GM12878 (cell line): ENCODE data around the gene SLC1A7. TPM values are rescaled to one million over a fixed set of nuclear protein-coding genes. Genes with fewer than 3 reads are reported as not detected.

Source experiments
- ATAC-seq: fragments of 200-7000 bp; cut with Tn5 transposase; 3 replicates; pipeline ENCODE4 v1.9.1; 2020; ENCODE audit warnings: mild to moderate bottlenecking, moderate library complexity
- BruUV-seq: library from RNA; stranded (reverse); fragments of 400-500 nt; replicated peaks from 2 replicates; lab custom pipeline; 2021; lab: Mats Ljungman, UMichigan
- CTCF ChIA-PET: fragments of 300-600 bp; sonication (Branson Sonifier 250); formaldehyde crosslinking; extraction: SDS; loops from one replicate; lab custom pipeline; 2021; ENCODE audit warnings: inconsistent platforms; lab: Yijun Ruan, JAX
- POLR2A ChIA-PET: fragments of 350-600 bp; formaldehyde crosslinking; extraction: SDS; loops from one replicate; lab custom pipeline; 2021; ENCODE audit warnings: inconsistent platforms; lab: Charles Lee
- RAD21 ChIA-PET: fragments of 300-600 bp; sonication (Branson Sonifier 250); formaldehyde crosslinking; loops from one replicate; lab custom pipeline; 2023; ENCODE audit warnings: antibody characterized with exemption; ENCODE audit not compliant: unreplicated experiment; lab: Charles Lee
- SMC1A ChIA-PET: fragments of 300-600 bp; sonication (Branson Sonifier 250); formaldehyde crosslinking; loops from one replicate; lab custom pipeline; 2023; ENCODE audit not compliant: unreplicated experiment, uncharacterized antibody; lab: Charles Lee
- DNase-seq: peaks from one replicate; pipeline ENCODE4 v3.0.0-alpha.2; 2011; ENCODE audit warnings: low read depth, low spot score
- FAIRE-seq: peaks from 3 replicates; lab custom pipeline; 2011; peaks lifted over from hg19 to GRCh38; lab: Jason Lieb, UNC
- H2AFZ ChIP-seq: 2 replicates; pipeline ENCODE4 v1.6.0; 2011; ENCODE audit warnings: low read depth, low read length, control low read depth; ENCODE audit not compliant: control insufficient read depth
- H3K27ac ChIP-seq: 2 replicates; pipeline ENCODE4 v1.5.1; 2011; ENCODE audit warnings: control low read depth; ENCODE audit not compliant: control insufficient read depth, insufficient read depth
- H3K27me3 ChIP-seq, 2 experiments: replicated peaks in 1 of 2; 2 replicates each; pipeline versions ENCODE4 v1.6.0 to v1.6.1; 2011; ENCODE audit warnings: low read length in 1 of 2; ENCODE audit not compliant: control insufficient read depth in 2 of 2, insufficient read depth in 2 of 2
- H3K36me3 ChIP-seq, 2 experiments: 2 replicates each; pipeline ENCODE4 v1.5.1; 2011; ENCODE audit warnings: low read length in 1 of 2; ENCODE audit not compliant: control insufficient read depth in 2 of 2, insufficient read depth in 2 of 2
- H3K4me1 ChIP-seq: 2 replicates; pipeline ENCODE4 v1.6.1; 2011; ENCODE audit warnings: mild to moderate bottlenecking, low read length, moderate library complexity, mixed read lengths; ENCODE audit not compliant: control insufficient read depth, insufficient read depth
- H3K4me2 ChIP-seq: 2 replicates; pipeline ENCODE4 v1.6.0; 2011; ENCODE audit warnings: control low read depth; ENCODE audit not compliant: control insufficient read depth, insufficient read depth
- H3K4me3 ChIP-seq: fragments of 200-600 bp; sonication (generic); 2 replicates; pipeline ENCODE4 v1.5.1; 2016
- H3K79me2 ChIP-seq: 2 replicates; pipeline ENCODE4 v1.6.0; 2011; ENCODE audit warnings: low read length; ENCODE audit not compliant: control insufficient read depth, insufficient read depth
- H3K9ac ChIP-seq: 2 replicates; pipeline ENCODE4 v1.8.0; 2011; ENCODE audit warnings: low read length, control low read depth, mixed read lengths; ENCODE audit not compliant: control insufficient read depth, insufficient read depth
- H3K9me3 ChIP-seq: replicated peaks from 3 replicates; pipeline ENCODE4 v1.5.1; 2011; ENCODE audit warnings: mild to moderate bottlenecking, low read length; ENCODE audit not compliant: control insufficient read depth, insufficient read depth
- H4K20me1 ChIP-seq: 2 replicates; pipeline ENCODE4 v1.6.0; 2011; ENCODE audit not compliant: control insufficient read depth, insufficient read depth
- GABPA ChIP-seq: IDR thresholded peaks from 2 replicates; pipeline ENCODE4 v1.6.1; 2014; ENCODE audit warnings: antibody characterized with exemption, low read depth, mild to moderate bottlenecking, inconsistent platforms
- GATAD2B ChIP-seq: fragments of 450-650 bp; conservative IDR thresholded peaks from 2 replicates; pipeline ENCODE4 v1.6.1; 2017; ENCODE audit warnings: low read depth, mild to moderate bottlenecking, moderate library complexity
- PML ChIP-seq: IDR thresholded peaks from 2 replicates; pipeline ENCODE4 v1.6.1; 2012; ENCODE audit warnings: low read length, inconsistent platforms
- SMARCA5 ChIP-seq: fragments of 450-650 bp; IDR thresholded peaks from 2 replicates; pipeline ENCODE4 v1.6.1; 2017; ENCODE audit warnings: mild to moderate bottlenecking
- SPI1 ChIP-seq: IDR thresholded peaks from 2 replicates; pipeline ENCODE4 v1.6.1; 2011; ENCODE audit warnings: low read depth, mild to moderate bottlenecking, low read length, moderate library complexity, borderline replicate concordance; ENCODE audit not compliant: insufficient read depth
- STAT3 ChIP-seq: IDR thresholded peaks from 2 replicates; pipeline ENCODE4 v1.6.1; 2011; ENCODE audit warnings: low read depth, low read length, improper control_type of control experiment
- TCF12 ChIP-seq: IDR thresholded peaks from 2 replicates; pipeline ENCODE4 v1.6.1; 2011; ENCODE audit warnings: low read depth, mild to moderate bottlenecking, low read length
- ZNF622 ChIP-seq: fragments of 450-650 bp; IDR thresholded peaks from 2 replicates; pipeline ENCODE4 v1.6.1; 2017; ENCODE audit warnings: mild to moderate bottlenecking, inconsistent platforms
- WGBS: methylation state at CpG from one replicate; pipeline ENCODE4 v1.1.6; 2016; ENCODE audit warnings: low lambda C conversion rate; ENCODE audit not compliant: insufficient replicate concordance, insufficient coverage; ENCODE audit errors: missing lambda C conversion rate; 5-methylcytosine and 5-hydroxymethylcytosine counted together
- in situ Hi-C: fragments of 300-500 bp; cut with MboI; formaldehyde crosslinking; loops from 9 replicates; pipeline ENCODE4 v1.14.3; 2018; ENCODE audit warnings: mixed read lengths
- intact Hi-C: fragments of 100-400 bp; cut with micrococcal nuclease; formaldehyde crosslinking; loops from one replicate; pipeline ENCODE4 v1.14.2; 2022; ENCODE audit not compliant: unreplicated experiment
- polyA plus RNA-seq, 11 experiments: library from polyadenylated mRNA; depleted of rRNA in 4 of 11; unstranded in 6 of 11; stranded (reverse) in 5 of 11; fragments of >200 nt; fragmentation: Nextera tagmentation in 4 of 11; fragmentation: Illumina TruSeq in 1 of 11; extraction: Ambion mirVana in 4 of 11; extraction: Trizol in 1 of 11; gene quantifications; 1 replicate in 1 of 11; 2 replicates in 10 of 11; pipeline versions ENCODE4 v1.2.1 to v1.2.3, GENCODE V29; 2011 to 2016; ENCODE audit warnings: inconsistent platforms in 2 of 11, missing spikeins in 2 of 11, low read depth in 1 of 11
- total RNA-seq, 4 experiments: library from RNA; depleted of rRNA in 3 of 4; stranded (reverse); fragments of >200 nt in 3 of 4; fragmentation: Illumina TruSeq in 1 of 4; extraction: Trizol in 1 of 4; gene quantifications; 2 replicates each; pipeline versions ENCODE4 v1.2.1 to v1.2.3, GENCODE V29; 2013 to 2021
- TF ChIP-seq, protein P1 (sequence below): IDR thresholded peaks from 2 replicates; pipeline ENCODE4 v1.6.1; 2012; ENCODE audit warnings: low read depth, low read length, improper control_type of control experiment
- TF ChIP-seq, protein P2 (sequence below): IDR thresholded peaks from 2 replicates; pipeline ENCODE4 v1.6.1; 2012; ENCODE audit warnings: low read depth, low read length, improper control_type of control experiment
- TF ChIP-seq, protein P3 (sequence below): IDR thresholded peaks from 2 replicates; pipeline ENCODE4 v1.6.1; 2012; ENCODE audit warnings: improper control_type of control experiment, low read depth, low read length; ENCODE audit not compliant: insufficient replicate concordance

The SLC1A7 gene
- total and polyA plus RNA-seq, 10 of the 15 experiments (the other 5 are each of a cell fraction or from before 2014, with no cell fraction given) = not detected

DNA sequence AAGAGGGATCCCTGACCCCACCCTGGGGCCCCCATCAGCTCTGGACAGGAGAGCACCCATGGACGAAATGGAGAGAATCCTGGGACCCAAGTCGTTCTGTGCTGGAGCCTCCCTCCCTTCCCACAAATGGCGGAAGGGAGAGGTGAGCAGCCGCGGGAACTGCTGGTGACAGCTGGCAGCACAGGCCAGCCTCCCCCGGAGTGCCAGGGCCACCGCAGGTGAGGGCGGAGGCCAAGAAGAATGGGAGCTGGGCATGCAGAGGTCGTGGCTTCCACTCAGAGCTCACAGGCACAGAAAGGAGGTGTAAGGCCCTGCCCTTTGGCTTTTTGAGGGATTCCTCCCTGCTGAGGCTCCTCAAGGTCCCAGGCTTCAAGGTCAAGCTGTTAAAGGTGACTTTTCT is 24.6 kb downstream of the SLC1A7 start:
- Histone ChIP-seq H3K4me3 (no peak overlapping the region), H3K4me1 (no peaks in the 10 kb centered on the region), H3K9me3 (no peaks in the 10 kb centered on the region), H3K36me3 (no peaks in the 10 kb centered on the region), H2AFZ (no peak overlapping the region), H3K27me3 (no peaks in the 10 kb centered on the region; a peak in 1 of 4 replicates), H3K27ac (no peak overlapping the region), H3K79me2 (no peaks in the 10 kb centered on the region), H4K20me1 (no peaks in the 10 kb centered on the region), H3K9ac (no peak overlapping the region), H3K4me2 (no peak overlapping the region)
- ATAC-seq (no peak), FAIRE-seq (no peak), DNase-seq (no peak)
- in situ Hi-C loops (no loop called here), intact Hi-C loops (no loop called here)
- ChIA-PET POLR2A (no interaction called here), CTCF (no interaction called here), SMC1A (no interaction called here), RAD21 (no interaction called here)
- no peak for TF ChIP-seq STAT3
- BruUV-seq = no TSS peak
- WGBS = 61% methylated on average over 9 of the region's 9 CpGs

DNA sequence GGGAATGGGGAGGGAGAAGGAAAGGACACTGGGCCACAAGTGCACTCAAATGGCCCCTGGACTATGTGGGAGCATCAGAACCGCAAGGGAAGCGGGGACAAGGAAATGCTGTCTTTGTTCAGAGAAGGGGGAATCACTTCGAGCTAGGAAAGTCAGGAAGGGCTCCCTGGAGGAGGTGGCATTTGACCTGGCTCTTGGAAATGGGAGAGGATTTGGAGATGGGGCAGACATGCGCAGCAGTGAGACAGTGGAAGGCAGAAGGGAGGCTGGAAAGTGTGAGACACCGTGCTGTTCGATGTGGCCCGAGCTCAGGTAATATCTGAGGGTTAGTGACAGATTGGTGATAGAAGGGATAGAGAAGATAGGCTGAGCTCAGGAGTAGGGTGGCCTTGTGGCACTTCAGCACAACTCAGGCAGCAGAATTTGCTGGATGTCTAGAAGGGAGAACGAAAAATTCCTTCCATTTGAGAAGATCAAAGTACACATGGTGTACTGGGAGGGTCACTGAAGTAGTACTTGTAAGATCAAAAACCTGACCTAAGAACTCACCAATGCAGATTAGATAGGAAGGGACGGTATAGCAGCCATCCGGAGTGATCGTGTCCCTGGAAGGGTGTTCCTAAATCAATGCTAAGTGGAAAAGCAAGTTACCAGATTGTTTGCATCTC is 25.4 kb downstream of the SLC1A7 start:
- 57% methylated on average over 11 of the region's 11 CpGs for WGBS
- no peaks in the 10 kb centered on the region for H4K20me1 ChIP-seq
- ATAC-seq (no peak), DNase-seq (no peak), FAIRE-seq (no peak)
- H3K4me3 ChIP-seq = no peak overlapping the region
- in situ Hi-C loops = no loop called here
- H3K9ac ChIP-seq = no peak overlapping the region
- no peak overlapping the region for H3K27ac ChIP-seq
- ChIA-PET SMC1A (no interaction called here), RAD21 (no interaction called here), POLR2A (no interaction called here), CTCF (no interaction called here)
- no peaks in the 10 kb centered on the region for H3K36me3 ChIP-seq
- no peaks in the 10 kb centered on the region; a peak in 1 of 4 replicates for H3K27me3 ChIP-seq
- H2AFZ ChIP-seq = no peak overlapping the region
- no peak overlapping the region for H3K4me2 ChIP-seq
- intact Hi-C loops = no loop called here
- no peaks in the 10 kb centered on the region; the same call in 2 of the 3 replicates for H3K9me3 ChIP-seq
- BruUV-seq = no TSS peak
- H3K79me2 ChIP-seq = no peaks in the 10 kb centered on the region
- no peaks in the 10 kb centered on the region for H3K4me1 ChIP-seq
- TF ChIP-seq PML (no peak), ZNF622 (no peak), GATAD2B (no peak), SPI1 (no peak), TCF12 (no peak), SMARCA5 (no peak), GABPA (no peak)
- TF ChIP-seq, protein P1, sequence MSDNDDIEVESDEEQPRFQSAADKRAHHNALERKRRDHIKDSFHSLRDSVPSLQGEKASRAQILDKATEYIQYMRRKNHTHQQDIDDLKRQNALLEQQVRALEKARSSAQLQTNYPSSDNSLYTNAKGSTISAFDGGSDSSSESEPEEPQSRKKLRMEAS = no peak
- TF ChIP-seq, protein P2, sequence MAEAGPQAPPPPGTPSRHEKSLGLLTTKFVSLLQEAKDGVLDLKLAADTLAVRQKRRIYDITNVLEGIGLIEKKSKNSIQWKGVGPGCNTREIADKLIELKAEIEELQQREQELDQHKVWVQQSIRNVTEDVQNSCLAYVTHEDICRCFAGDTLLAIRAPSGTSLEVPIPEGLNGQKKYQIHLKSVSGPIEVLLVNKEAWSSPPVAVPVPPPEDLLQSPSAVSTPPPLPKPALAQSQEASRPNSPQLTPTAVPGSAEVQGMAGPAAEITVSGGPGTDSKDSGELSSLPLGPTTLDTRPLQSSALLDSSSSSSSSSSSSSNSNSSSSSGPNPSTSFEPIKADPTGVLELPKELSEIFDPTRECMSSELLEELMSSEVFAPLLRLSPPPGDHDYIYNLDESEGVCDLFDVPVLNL = no peak
- TF ChIP-seq, protein P3, sequence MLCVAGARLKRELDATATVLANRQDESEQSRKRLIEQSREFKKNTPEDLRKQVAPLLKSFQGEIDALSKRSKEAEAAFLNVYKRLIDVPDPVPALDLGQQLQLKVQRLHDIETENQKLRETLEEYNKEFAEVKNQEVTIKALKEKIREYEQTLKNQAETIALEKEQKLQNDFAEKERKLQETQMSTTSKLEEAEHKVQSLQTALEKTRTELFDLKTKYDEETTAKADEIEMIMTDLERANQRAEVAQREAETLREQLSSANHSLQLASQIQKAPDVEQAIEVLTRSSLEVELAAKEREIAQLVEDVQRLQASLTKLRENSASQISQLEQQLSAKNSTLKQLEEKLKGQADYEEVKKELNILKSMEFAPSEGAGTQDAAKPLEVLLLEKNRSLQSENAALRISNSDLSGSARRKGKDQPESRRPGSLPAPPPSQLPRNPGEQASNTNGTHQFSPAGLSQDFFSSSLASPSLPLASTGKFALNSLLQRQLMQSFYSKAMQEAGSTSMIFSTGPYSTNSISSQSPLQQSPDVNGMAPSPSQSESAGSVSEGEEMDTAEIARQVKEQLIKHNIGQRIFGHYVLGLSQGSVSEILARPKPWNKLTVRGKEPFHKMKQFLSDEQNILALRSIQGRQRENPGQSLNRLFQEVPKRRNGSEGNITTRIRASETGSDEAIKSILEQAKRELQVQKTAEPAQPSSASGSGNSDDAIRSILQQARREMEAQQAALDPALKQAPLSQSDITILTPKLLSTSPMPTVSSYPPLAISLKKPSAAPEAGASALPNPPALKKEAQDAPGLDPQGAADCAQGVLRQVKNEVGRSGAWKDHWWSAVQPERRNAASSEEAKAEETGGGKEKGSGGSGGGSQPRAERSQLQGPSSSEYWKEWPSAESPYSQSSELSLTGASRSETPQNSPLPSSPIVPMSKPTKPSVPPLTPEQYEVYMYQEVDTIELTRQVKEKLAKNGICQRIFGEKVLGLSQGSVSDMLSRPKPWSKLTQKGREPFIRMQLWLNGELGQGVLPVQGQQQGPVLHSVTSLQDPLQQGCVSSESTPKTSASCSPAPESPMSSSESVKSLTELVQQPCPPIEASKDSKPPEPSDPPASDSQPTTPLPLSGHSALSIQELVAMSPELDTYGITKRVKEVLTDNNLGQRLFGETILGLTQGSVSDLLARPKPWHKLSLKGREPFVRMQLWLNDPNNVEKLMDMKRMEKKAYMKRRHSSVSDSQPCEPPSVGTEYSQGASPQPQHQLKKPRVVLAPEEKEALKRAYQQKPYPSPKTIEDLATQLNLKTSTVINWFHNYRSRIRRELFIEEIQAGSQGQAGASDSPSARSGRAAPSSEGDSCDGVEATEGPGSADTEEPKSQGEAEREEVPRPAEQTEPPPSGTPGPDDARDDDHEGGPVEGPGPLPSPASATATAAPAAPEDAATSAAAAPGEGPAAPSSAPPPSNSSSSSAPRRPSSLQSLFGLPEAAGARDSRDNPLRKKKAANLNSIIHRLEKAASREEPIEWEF = no peak
